GM12891 (cell line): Measurements from ENCODE around the gene CCR2.

Experiments
- POLR2A ChIP-seq: IDR thresholded peaks from 2 replicates; pipeline ENCODE4 v1.6.1; 2011; ENCODE audit warnings: low read depth, low read length, control low read depth
- POLR2AphosphoS5 ChIP-seq: IDR thresholded peaks from 2 replicates; pipeline ENCODE4 v1.6.1; 2011; ENCODE audit warnings: low read depth, low read length, control low read depth

DNA sequence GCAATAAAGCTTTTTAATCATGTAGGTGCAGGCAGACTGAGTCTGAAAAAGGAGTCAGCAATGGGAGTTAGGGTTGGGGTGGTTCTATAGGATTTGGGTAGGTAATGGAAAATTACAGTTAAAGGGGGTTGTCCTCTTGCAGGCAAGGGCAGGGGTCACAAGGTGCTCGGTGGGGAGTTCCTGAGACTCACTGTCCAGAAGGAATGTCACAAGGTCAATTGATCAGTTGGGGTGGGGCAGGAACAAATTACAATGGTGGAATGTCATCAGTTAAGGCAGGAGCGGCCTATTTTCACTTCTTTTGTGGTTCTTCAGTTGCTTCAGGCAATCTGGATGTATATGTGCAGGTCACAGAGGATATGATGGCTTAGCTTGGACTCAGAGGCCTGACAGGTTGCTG is 39.1 kb downstream of the CCR2 start:
- no peak for TF ChIP-seq POLR2AphosphoS5
- no peak for TF ChIP-seq POLR2A
